Transverse colon (tissue), 3 donors: Measurements from ENCODE around the gene ANKRD49.

Experiments
- CTCF ChIP-seq, 5 experiments: fragments of 200-600 bp in 3 of 5; fragments of 450-650 bp in 2 of 5; sonication (generic) in 3 of 5; IDR thresholded peaks; 1 replicate in 2 of 5; 2 replicates in 3 of 5; pipeline ENCODE4 v1.5.1; 2016 to 2017; ENCODE audit warnings: antibody characterized with exemption in 5 of 5, inconsistent platforms in 3 of 5, mild to moderate bottlenecking in 2 of 5, moderate library complexity in 1 of 5
- POLR2A ChIP-seq: fragments of 450-650 bp; IDR thresholded peaks from one replicate; pipeline ENCODE4 v1.6.1; 2016; ENCODE audit warnings: antibody characterized with exemption, mild to moderate bottlenecking, moderate library complexity

- TF ChIP-seq CTCF (IDR thresholded peaks at IDR 0.05) (no peak), POLR2A (no peak)
Measured at GRCh38 chr11:94450048-94450447, 43.7 kb upstream of the ANKRD49 start.
